ENCODE measurements around the gene SLC44A5.

GRCh38 chr1:75264112-75264511, 346.8 kb downstream of the SLC44A5 start:
- TF ChIP-seq, protein P1, sequence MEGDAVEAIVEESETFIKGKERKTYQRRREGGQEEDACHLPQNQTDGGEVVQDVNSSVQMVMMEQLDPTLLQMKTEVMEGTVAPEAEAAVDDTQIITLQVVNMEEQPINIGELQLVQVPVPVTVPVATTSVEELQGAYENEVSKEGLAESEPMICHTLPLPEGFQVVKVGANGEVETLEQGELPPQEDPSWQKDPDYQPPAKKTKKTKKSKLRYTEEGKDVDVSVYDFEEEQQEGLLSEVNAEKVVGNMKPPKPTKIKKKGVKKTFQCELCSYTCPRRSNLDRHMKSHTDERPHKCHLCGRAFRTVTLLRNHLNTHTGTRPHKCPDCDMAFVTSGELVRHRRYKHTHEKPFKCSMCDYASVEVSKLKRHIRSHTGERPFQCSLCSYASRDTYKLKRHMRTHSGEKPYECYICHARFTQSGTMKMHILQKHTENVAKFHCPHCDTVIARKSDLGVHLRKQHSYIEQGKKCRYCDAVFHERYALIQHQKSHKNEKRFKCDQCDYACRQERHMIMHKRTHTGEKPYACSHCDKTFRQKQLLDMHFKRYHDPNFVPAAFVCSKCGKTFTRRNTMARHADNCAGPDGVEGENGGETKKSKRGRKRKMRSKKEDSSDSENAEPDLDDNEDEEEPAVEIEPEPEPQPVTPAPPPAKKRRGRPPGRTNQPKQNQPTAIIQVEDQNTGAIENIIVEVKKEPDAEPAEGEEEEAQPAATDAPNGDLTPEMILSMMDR (conservative IDR thresholded peaks at IDR 0.05 in 1 of 2, IDR thresholded peaks at IDR 0.05 in 1 of 2; ENCODE audit: extremely low read depth in 1 of 2, insufficient read depth in 1 of 2, low read depth in 1 of 2, low read length in 2 of 2) = no peak
- no peak for TF ChIP-seq EZH2 (IDR thresholded peaks at IDR 0.05; ENCODE audit: borderline replicate concordance, low read length)

All from mammary epithelial cell (primary cell).